Osteocyte (in vitro differentiated cells): ENCODE data around the gene SVEP1. TPM values are rescaled to one million over a fixed set of nuclear protein-coding genes. Genes with fewer than 3 reads are reported as not detected.

Source experiments
- DNase-seq: peaks from one replicate; pipeline ENCODE4 v3.0.0; 2021; ENCODE audit warnings: mixed read lengths; ENCODE audit not compliant: unreplicated experiment; ENCODE audit errors: extremely low spot score
- H3K27ac Mint-ChIP-seq: one replicate; pipeline ENCODE4 v1.8.0; 2021; ENCODE audit warnings: mild to moderate bottlenecking, mixed read lengths; ENCODE audit not compliant: unreplicated experiment
- H3K27me3 Mint-ChIP-seq: one replicate; pipeline ENCODE4 v1.8.0; 2021; ENCODE audit warnings: mixed read lengths; ENCODE audit not compliant: unreplicated experiment
- H3K36me3 Mint-ChIP-seq: one replicate; pipeline ENCODE4 v1.8.0; 2021; ENCODE audit warnings: mixed read lengths; ENCODE audit not compliant: unreplicated experiment
- H3K4me1 Mint-ChIP-seq: one replicate; pipeline ENCODE4 v1.8.0; 2021; ENCODE audit warnings: mixed read lengths; ENCODE audit not compliant: unreplicated experiment
- H3K4me3 Mint-ChIP-seq: one replicate; pipeline ENCODE4 v1.8.0; 2021; ENCODE audit warnings: mild to moderate bottlenecking, moderate library complexity, mixed read lengths; ENCODE audit not compliant: unreplicated experiment
- H3K9me3 Mint-ChIP-seq: one replicate; pipeline ENCODE4 v1.8.0; 2021; ENCODE audit warnings: mixed read lengths; ENCODE audit not compliant: unreplicated experiment
- total RNA-seq: library from RNA; stranded (reverse); gene quantifications from 2 replicates; pipeline ENCODE4 v1.2.1, GENCODE V29; 2021
- TF ChIP-seq, protein P1 (sequence below): fragments of 200-600 bp; sonication (generic); IDR thresholded peaks from 2 replicates; pipeline ENCODE4 v1.5.0; 2021; ENCODE audit warnings: antibody characterized with exemption, mild to moderate bottlenecking, moderate library complexity

Gene SVEP1
- total RNA-seq, 1 donor from 2014 or later: 3.1 TPM

DNA sequence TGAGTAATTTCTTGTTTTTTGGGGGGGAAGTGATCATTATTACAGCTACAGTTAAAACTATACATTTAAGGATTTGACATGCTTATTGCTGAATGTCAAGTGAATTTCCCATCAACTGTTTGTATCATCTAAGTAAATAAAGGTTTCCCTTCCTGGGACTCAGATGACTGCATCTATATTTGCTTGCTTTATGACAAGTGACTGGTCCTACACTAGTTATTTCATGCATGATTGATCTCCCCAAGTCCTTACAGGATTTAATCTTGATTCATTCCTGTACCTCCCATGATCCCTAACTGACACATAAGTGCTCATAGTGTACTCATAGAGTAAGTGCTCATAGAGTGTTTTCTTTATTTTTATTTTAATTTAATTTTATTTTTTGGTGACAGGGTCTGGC lies 244.7 kb downstream of the SVEP1 start:
- Mint-ChIP-seq H3K27ac (no peak overlapping the region), H3K27me3 (no peaks in the 10 kb centered on the region), H3K4me3 (no peak overlapping the region)

DNA sequence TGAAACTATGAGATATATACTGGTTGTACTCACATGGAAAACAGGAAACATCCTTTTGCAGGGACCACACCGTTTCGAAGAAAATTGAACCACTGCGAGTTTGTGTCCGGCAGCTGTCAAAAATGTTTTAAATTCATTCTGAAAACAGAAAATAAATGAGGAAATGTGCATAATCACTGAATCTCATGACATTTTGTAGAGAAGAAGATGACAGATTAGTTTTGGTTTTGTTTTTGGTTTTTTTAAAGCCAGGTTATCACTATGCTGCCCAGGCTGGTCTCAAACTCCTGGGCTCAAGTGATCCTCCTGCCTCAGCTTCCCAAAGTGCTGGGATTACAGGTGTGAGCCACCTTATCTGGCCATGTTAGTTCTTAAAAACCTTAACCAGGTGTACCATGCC lies 245.4 kb downstream of the SVEP1 start:
- TF ChIP-seq, protein P1, sequence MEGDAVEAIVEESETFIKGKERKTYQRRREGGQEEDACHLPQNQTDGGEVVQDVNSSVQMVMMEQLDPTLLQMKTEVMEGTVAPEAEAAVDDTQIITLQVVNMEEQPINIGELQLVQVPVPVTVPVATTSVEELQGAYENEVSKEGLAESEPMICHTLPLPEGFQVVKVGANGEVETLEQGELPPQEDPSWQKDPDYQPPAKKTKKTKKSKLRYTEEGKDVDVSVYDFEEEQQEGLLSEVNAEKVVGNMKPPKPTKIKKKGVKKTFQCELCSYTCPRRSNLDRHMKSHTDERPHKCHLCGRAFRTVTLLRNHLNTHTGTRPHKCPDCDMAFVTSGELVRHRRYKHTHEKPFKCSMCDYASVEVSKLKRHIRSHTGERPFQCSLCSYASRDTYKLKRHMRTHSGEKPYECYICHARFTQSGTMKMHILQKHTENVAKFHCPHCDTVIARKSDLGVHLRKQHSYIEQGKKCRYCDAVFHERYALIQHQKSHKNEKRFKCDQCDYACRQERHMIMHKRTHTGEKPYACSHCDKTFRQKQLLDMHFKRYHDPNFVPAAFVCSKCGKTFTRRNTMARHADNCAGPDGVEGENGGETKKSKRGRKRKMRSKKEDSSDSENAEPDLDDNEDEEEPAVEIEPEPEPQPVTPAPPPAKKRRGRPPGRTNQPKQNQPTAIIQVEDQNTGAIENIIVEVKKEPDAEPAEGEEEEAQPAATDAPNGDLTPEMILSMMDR: no peak
- Mint-ChIP-seq H3K4me1 (peaks cover 14% of the 10 kb centered on the region), H3K27ac (no peak overlapping the region), H3K36me3 (no peaks in the 10 kb centered on the region), H3K27me3 (no peaks in the 10 kb centered on the region), H3K4me3 (no peak overlapping the region), H3K9me3 (no peaks in the 10 kb centered on the region)
- no peak for DNase-seq

More for the DNA sequence above, 244.7 kb downstream of the SVEP1 start:
- DNase-seq: no peak
- no peaks in the 10 kb centered on the region for H3K36me3 Mint-ChIP-seq
- TF ChIP-seq, protein P1: no peak
- H3K9me3 Mint-ChIP-seq: no peaks in the 10 kb centered on the region
- H3K4me1 Mint-ChIP-seq: peaks cover 14% of the 10 kb centered on the region

DNA sequence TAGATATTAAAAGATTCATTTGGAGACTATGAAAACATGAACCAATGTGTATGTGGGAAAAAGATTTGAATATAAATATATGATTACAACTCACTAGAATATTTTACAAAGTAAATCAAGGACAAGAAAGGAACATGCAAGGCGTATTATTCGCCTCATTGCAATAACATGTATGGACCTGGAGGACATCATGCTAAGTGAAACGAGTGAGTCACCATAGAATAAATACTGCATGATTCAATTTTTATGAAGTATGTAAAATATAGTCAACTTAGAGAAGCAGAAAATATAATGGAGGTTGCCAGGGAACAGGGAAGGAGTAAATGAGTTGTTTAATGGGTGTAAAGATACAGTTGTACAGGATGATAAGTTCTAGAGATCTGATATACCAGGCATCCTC lies 246.8 kb downstream of the SVEP1 start:
- TF ChIP-seq, protein P1: no peak
- Mint-ChIP-seq H3K9me3 (no peaks in the 10 kb centered on the region), H3K4me1 (peaks cover 5% of the 10 kb centered on the region), H3K36me3 (no peaks in the 10 kb centered on the region), H3K4me3 (no peak overlapping the region), H3K27me3 (no peaks in the 10 kb centered on the region), H3K27ac (no peak overlapping the region)
- DNase-seq: no peak

DNA sequence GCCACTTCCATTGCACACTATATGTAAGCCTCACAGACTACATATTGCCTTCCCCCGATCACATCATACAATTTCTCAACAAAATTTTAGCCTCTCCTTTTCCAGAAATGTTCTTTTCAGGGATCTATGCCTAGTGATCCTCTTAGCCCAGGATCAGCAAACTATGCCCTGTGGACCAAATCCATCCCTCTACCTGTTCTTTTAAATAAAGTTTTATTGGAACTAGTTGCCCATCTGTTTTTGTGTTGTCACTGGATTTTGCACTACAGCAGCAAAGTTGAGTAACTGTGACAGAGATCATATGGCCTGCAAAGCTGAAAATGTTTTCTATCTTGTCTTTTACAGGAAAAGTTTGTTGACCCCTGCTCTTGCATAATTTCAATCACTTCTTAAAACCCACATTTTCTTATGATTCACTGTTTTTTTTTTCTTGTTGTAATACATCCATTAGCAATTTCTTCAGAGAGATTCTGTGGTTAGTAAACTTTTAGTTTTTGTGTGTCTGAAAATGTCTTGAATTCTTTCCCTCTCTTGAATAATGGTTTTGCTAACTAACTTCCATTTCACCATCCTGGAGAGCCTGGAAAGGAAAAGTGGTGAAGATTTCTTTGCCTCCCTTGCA lies 248.9 kb downstream of the SVEP1 start:
- TF ChIP-seq, protein P1: no peak
- H3K4me3 Mint-ChIP-seq: no peak overlapping the region

DNA sequence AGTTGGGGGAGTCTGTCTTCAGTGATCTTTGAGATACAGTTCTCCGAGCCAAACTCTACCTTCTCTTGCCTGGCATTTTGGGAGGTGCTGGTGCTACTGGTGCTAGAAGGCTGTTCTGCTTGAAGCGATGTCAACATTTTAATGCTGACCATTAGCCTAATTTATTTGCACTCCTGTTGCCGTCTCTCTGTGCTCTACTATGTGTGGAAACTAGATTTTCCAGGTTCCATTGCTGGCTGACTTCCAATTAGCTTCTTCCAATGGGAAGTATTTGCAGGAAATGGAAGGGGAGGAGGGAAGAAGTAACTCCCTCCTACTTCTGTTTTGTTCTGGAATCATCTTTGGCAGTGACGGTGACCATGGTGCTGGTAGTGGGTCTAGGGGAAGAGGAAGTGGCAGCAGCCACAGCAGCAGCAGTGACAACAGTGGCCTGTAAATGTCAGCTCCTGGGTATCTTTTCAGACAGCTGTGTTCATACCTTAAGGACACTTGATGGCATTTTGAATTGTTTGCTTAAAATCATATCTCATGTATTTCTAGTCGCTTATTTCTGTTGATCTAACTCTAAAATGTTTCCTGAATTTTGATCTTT lies 249.8 kb downstream of the SVEP1 start:
- no peaks in the 10 kb centered on the region for H3K36me3 Mint-ChIP-seq
- H3K27ac Mint-ChIP-seq: no peak overlapping the region
- H3K27me3 Mint-ChIP-seq: no peaks in the 10 kb centered on the region
- TF ChIP-seq, protein P1: no peak
- no peak for DNase-seq
- no peaks in the 10 kb centered on the region for H3K9me3 Mint-ChIP-seq
- no peak overlapping the region for H3K4me3 Mint-ChIP-seq
- no peaks in the 10 kb centered on the region for H3K4me1 Mint-ChIP-seq

More for the DNA sequence above, 248.9 kb downstream of the SVEP1 start:
- no peak overlapping the region for H3K27ac Mint-ChIP-seq
- no peaks in the 10 kb centered on the region for H3K36me3 Mint-ChIP-seq
- no peaks in the 10 kb centered on the region for H3K9me3 Mint-ChIP-seq
- no peaks in the 10 kb centered on the region for H3K4me1 Mint-ChIP-seq
- H3K27me3 Mint-ChIP-seq: no peaks in the 10 kb centered on the region
- no peak for DNase-seq
